HCT116 (cell line): Measurements from ENCODE around the gene BMP5. TPM values are rescaled to one million over a fixed set of nuclear protein-coding genes. Genes with fewer than 3 reads are reported as not detected.

Source experiments
- ATAC-seq: fragments of 200-7000 bp; cut with Tn5 transposase; 2 replicates; pipeline ENCODE4 v1.9.1; 2020; ENCODE audit warnings: mild to moderate bottlenecking, moderate library complexity
- BruUV-seq: library from RNA; stranded (reverse); fragments of 400-500 nt; replicated peaks from 2 replicates; lab custom pipeline; 2021; lab: Mats Ljungman, UMichigan
- CTCF ChIA-PET: fragments of 300-600 bp; sonication (Branson Sonifier 250); formaldehyde crosslinking; loops from one replicate; lab custom pipeline; 2021; ENCODE audit warnings: antibody characterized with exemption; lab: Charles Lee
- POLR2A ChIA-PET: fragments of 300-600, 350-600 bp; sonication (Branson Sonifier 250); formaldehyde crosslinking; loops from one replicate; lab custom pipeline; 2021; ENCODE audit warnings: antibody characterized with exemption; lab: Charles Lee
- RAD21 ChIA-PET, 2 experiments: fragments of 300-600 bp; sonication (Branson Sonifier 250); formaldehyde crosslinking; loops; one replicate each; lab custom pipeline; 2023; ENCODE audit warnings: low total read pairs in 2 of 2; ENCODE audit not compliant: uncharacterized antibody in 2 of 2, unreplicated experiment in 2 of 2, low non-redundant PET in 1 of 2; lab: Charles Lee
- DNase-seq: peaks from one replicate; pipeline ENCODE4 v3.0.0-alpha.2; 2010; ENCODE audit warnings: low read depth, low spot score
- H2AFZ ChIP-seq: fragments of 200-600 bp; shearing (Covaris generic), sonication (generic); 2 replicates; pipeline ENCODE4 v1.6.1; 2017; ENCODE audit warnings: low read depth, mixed run types, mixed read lengths, antibody characterized with exemption, low read length; ENCODE audit not compliant: poor library complexity, severe bottlenecking
- H3K27ac ChIP-seq: 2 replicates; pipeline ENCODE4 v1.5.1; 2012; ENCODE audit warnings: low read depth, low read length
- H3K27me3 ChIP-seq: fragments of 200-600 bp; sonication (generic); 2 replicates; pipeline ENCODE4 v1.6.1; 2016; ENCODE audit warnings: mixed run types, low read length, mixed read lengths; ENCODE audit not compliant: insufficient read depth
- H3K36me3 ChIP-seq, 2 experiments: fragments of 200-500 bp in 1 of 2; fragments of 200-600 bp in 1 of 2; sonication (Bioruptor generic) in 1 of 2; sonication (generic) in 1 of 2; 2 replicates each; pipeline versions ENCODE4 v1.5.1 to v1.6.1; 2014 to 2016; ENCODE audit warnings: low read length in 2 of 2, inconsistent platforms in 1 of 2, mixed read lengths in 1 of 2, mixed run types in 1 of 2; ENCODE audit not compliant: insufficient read depth in 2 of 2, control insufficient read depth in 1 of 2
- H3K4me1 ChIP-seq, 2 experiments: fragments of 200-600 bp in 1 of 2; sonication (generic) in 1 of 2; 2 replicates each; pipeline versions ENCODE4 v1.5.1 to v1.6.1; 2012 to 2017; ENCODE audit warnings: low read length in 2 of 2, inconsistent platforms in 1 of 2, mild to moderate bottlenecking in 1 of 2, mixed read lengths in 1 of 2, mixed run types in 1 of 2, moderate library complexity in 1 of 2; ENCODE audit not compliant: insufficient read depth in 2 of 2, control insufficient read depth in 1 of 2
- H3K4me2 ChIP-seq: fragments of 200-600 bp; sonication (generic); 2 replicates; pipeline ENCODE4 v1.6.1; 2017; ENCODE audit warnings: mixed run types, low read length, mixed read lengths
- H3K4me3 ChIP-seq, 2 experiments: fragments of 200-600 bp in 1 of 2; sonication (generic) in 1 of 2; replicated peaks in 1 of 2; 2 replicates each; pipeline ENCODE4 v1.5.1; 2011 to 2016; ENCODE audit warnings: low read length in 2 of 2, control low read depth in 1 of 2, low read depth in 1 of 2, mild to moderate bottlenecking in 1 of 2, mixed read lengths in 1 of 2, mixed run types in 1 of 2
- H3K79me2 ChIP-seq: fragments of 200-600 bp; sonication (generic); 2 replicates; pipeline ENCODE4 v1.6.1; 2017; ENCODE audit warnings: mild to moderate bottlenecking, mixed run types, low read length, moderate library complexity, mixed read lengths; ENCODE audit not compliant: insufficient read depth
- H3K9ac ChIP-seq: fragments of 200-600 bp; sonication (generic); 2 replicates; pipeline ENCODE4 v1.6.1; 2016; ENCODE audit warnings: low read length, mixed read lengths
- H3K9me2 ChIP-seq: fragments of 200-600 bp; sonication (generic), shearing (Covaris generic); 2 replicates; pipeline ENCODE4 v1.6.1; 2017; ENCODE audit warnings: mixed run types, mild to moderate bottlenecking, moderate library complexity; ENCODE audit not compliant: insufficient read depth
- H3K9me3 ChIP-seq, 2 experiments: fragments of 200-500 bp in 1 of 2; fragments of 200-600 bp in 1 of 2; sonication (Bioruptor generic) in 1 of 2; sonication (generic) in 1 of 2; 2 replicates each; pipeline ENCODE4 v1.6.1; 2014 to 2017; ENCODE audit warnings: low read length in 2 of 2, mixed read lengths in 2 of 2, inconsistent platforms in 1 of 2, low read depth in 1 of 2, mild to moderate bottlenecking in 1 of 2, mixed run types in 1 of 2, moderate library complexity in 1 of 2; ENCODE audit not compliant: control insufficient read depth in 1 of 2, insufficient read depth in 1 of 2
- H4K20me1 ChIP-seq: fragments of 200-600 bp; sonication (generic), shearing (Covaris generic); 2 replicates; pipeline ENCODE4 v1.6.1; 2017; ENCODE audit warnings: mixed run types, mild to moderate bottlenecking, moderate library complexity; ENCODE audit not compliant: insufficient read depth
- CBX3 ChIP-seq: IDR thresholded peaks from 2 replicates; pipeline ENCODE4 v1.6.1; 2012; ENCODE audit warnings: low read depth
- CEBPB ChIP-seq: IDR thresholded peaks from 2 replicates; pipeline ENCODE4 v1.6.1; 2012; ENCODE audit warnings: low read depth
- EZH2phosphoT487 ChIP-seq: fragments of 200-600 bp; IDR thresholded peaks from 2 replicates; pipeline ENCODE4 v1.6.1; 2018; ENCODE audit warnings: antibody characterized with exemption, borderline replicate concordance
- FOSL1 ChIP-seq: IDR thresholded peaks from 2 replicates; pipeline ENCODE4 v1.6.1; 2012; ENCODE audit warnings: low read depth
- RAD21 ChIP-seq: IDR thresholded peaks from 2 replicates; pipeline ENCODE4 v1.6.1; 2012; ENCODE audit warnings: low read depth, mild to moderate bottlenecking
- SIN3A ChIP-seq: IDR thresholded peaks from 2 replicates; pipeline ENCODE4 v1.6.1; 2012; ENCODE audit warnings: low read depth
- SP1 ChIP-seq: IDR thresholded peaks from 2 replicates; pipeline ENCODE4 v1.6.1; 2012; ENCODE audit warnings: low read depth
- SRF ChIP-seq: IDR thresholded peaks from 2 replicates; pipeline ENCODE4 v1.6.1; 2012; ENCODE audit warnings: low read depth
- TCF7L2 ChIP-seq: IDR thresholded peaks from 2 replicates; pipeline ENCODE4 v1.7.0; 2011; ENCODE audit warnings: borderline replicate concordance, inconsistent platforms; ENCODE audit not compliant: insufficient read depth, insufficient read length; ENCODE audit errors: extremely low read depth
- YY1 ChIP-seq: IDR thresholded peaks from 2 replicates; pipeline ENCODE4 v1.6.1; 2011; ENCODE audit warnings: low read length, low read depth, moderate library complexity, mild to moderate bottlenecking; ENCODE audit not compliant: insufficient replicate concordance; ENCODE audit errors: extremely low read depth
- ZFX ChIP-seq: fragments of 450-650 bp; IDR thresholded peaks from 2 replicates; pipeline ENCODE4 v1.6.1; 2017
- ZNF274 ChIP-seq: fragments of 200-500 bp; sonication (Bioruptor generic); IDR thresholded peaks from 2 replicates; pipeline ENCODE4 v1.6.1; 2014; ENCODE audit warnings: mild to moderate bottlenecking, low read depth, low read length, inconsistent platforms
- intact Hi-C: fragments of 100-400 bp; cut with micrococcal nuclease; formaldehyde crosslinking; loops from 2 replicates; pipeline ENCODE4 v1.10.0; 2022
- total RNA-seq: library from RNA; stranded (reverse); gene quantifications from one replicate; pipeline ENCODE4 v1.2.1, GENCODE V29; 2021; ENCODE audit not compliant: unreplicated experiment
- TF ChIP-seq, protein P1 (sequence below), 3 experiments: fragments of 200-600 bp in 1 of 3; sonication (generic) in 1 of 3; IDR thresholded peaks in 2 of 3; conservative IDR thresholded peaks in 1 of 3; 2 replicates each; pipeline ENCODE4 v1.5.1; 2012 to 2017; ENCODE audit warnings: low read depth in 2 of 3, low read length in 2 of 3, antibody characterized with exemption in 1 of 3, borderline replicate concordance in 1 of 3, control low read depth in 1 of 3, mild to moderate bottlenecking in 1 of 3, mixed read lengths in 1 of 3, mixed run types in 1 of 3, moderate library complexity in 1 of 3; ENCODE audit not compliant: insufficient read depth in 1 of 3
- TF ChIP-seq, protein P2 (sequence below): IDR thresholded peaks from 2 replicates; pipeline ENCODE4 v1.6.1; 2012
- TF ChIP-seq, protein P3 (sequence below): IDR thresholded peaks from 2 replicates; pipeline ENCODE4 v1.6.1; 2012

BMP5 gene
- total RNA-seq, 1 experiment from 2014 or later: not detected

DNA sequence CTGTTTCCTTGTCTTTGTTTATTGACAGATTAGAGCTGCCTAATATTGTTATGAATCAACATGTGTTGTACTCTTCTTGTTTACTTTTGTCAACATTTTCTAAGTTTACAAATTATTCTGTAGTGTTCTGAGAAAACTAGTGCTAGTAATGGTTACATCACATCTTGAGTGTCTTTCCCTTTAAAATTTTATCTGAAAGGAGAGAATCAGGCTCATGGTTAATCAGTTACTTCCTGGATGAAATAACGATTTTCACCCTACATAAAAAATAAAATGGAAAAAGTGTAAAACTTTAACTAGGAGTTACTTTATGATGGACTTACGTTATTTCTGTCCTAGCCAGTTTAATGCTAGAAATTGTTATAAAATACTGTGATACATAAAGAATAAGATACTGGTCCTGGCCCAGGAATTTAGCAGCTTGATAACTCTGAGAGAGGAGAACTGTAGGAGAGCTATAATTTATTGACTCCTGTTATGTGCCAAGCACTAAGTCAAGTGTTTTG is 26.4 kb upstream of the BMP5 start:
- no peak overlapping the region for H3K4me2 ChIP-seq
- no peaks in the 10 kb centered on the region for H4K20me1 ChIP-seq
- TF ChIP-seq RAD21: no peak
- no peak for TF ChIP-seq ZFX
- TF ChIP-seq YY1: no peak
- no peak for TF ChIP-seq CBX3
- no peak for TF ChIP-seq FOSL1
- TF ChIP-seq, protein P1, sequence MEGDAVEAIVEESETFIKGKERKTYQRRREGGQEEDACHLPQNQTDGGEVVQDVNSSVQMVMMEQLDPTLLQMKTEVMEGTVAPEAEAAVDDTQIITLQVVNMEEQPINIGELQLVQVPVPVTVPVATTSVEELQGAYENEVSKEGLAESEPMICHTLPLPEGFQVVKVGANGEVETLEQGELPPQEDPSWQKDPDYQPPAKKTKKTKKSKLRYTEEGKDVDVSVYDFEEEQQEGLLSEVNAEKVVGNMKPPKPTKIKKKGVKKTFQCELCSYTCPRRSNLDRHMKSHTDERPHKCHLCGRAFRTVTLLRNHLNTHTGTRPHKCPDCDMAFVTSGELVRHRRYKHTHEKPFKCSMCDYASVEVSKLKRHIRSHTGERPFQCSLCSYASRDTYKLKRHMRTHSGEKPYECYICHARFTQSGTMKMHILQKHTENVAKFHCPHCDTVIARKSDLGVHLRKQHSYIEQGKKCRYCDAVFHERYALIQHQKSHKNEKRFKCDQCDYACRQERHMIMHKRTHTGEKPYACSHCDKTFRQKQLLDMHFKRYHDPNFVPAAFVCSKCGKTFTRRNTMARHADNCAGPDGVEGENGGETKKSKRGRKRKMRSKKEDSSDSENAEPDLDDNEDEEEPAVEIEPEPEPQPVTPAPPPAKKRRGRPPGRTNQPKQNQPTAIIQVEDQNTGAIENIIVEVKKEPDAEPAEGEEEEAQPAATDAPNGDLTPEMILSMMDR (IDR thresholded peaks at IDR 0.05 in 2 of 3, conservative IDR thresholded peaks at IDR 0.05 in 1 of 3; ENCODE audit: borderline replicate concordance in 1 of 3, insufficient read depth in 1 of 3, low read depth in 2 of 3, low read length in 2 of 3): no peak
- TF ChIP-seq SIN3A: no peak
- no peak for TF ChIP-seq TCF7L2
- no peak for TF ChIP-seq ZNF274
- TF ChIP-seq, protein P2, sequence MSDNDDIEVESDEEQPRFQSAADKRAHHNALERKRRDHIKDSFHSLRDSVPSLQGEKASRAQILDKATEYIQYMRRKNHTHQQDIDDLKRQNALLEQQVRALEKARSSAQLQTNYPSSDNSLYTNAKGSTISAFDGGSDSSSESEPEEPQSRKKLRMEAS: no peak
- TF ChIP-seq SRF: no peak
- TF ChIP-seq CEBPB: no peak
- TF ChIP-seq, protein P3, sequence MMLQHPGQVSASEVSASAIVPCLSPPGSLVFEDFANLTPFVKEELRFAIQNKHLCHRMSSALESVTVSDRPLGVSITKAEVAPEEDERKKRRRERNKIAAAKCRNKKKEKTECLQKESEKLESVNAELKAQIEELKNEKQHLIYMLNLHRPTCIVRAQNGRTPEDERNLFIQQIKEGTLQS: no peak
- no peak for TF ChIP-seq SP1
- no peak for TF ChIP-seq EZH2phosphoT487
- TF ChIP-seq, all 23 proteins: peak for 0
- no peaks in the 10 kb centered on the region for H3K36me3 ChIP-seq
- H3K27ac ChIP-seq: no peak overlapping the region
- BruUV-seq: no TSS peak
- DNase-seq: no peak
- no peak overlapping the region for H2AFZ ChIP-seq
- no peak overlapping the region for H3K9ac ChIP-seq
- CTCF ChIA-PET: no interaction called here
- no peaks in the 10 kb centered on the region for H3K9me2 ChIP-seq
- H3K79me2 ChIP-seq: no peaks in the 10 kb centered on the region
- no peak overlapping the region for H3K4me3 ChIP-seq
- intact Hi-C loops: no loop called here
- no peak for ATAC-seq
- 0 out of 2 replicates have a peak, but pooled peaks cover 3% of the 10 kb centered on the region for H3K27me3 ChIP-seq
- H3K4me1 ChIP-seq: no peaks in the 10 kb centered on the region
- no peaks in the 10 kb centered on the region for H3K9me3 ChIP-seq
- POLR2A ChIA-PET: no interaction called here
- RAD21 ChIA-PET: no interaction called here
